Caco-2 (cell line): Measurements from ENCODE around the gene ASB13. TPM values are rescaled to one million over a fixed set of nuclear protein-coding genes. Genes with fewer than 3 reads are reported as not detected.

Experiments
- BruUV-seq: library from RNA; stranded (reverse); fragments of 400-500 nt; replicated peaks from 2 replicates; lab custom pipeline; 2021; lab: Mats Ljungman, UMichigan
- CTCF ChIA-PET: fragments of 300-600 bp; sonication (Branson Sonifier 250); formaldehyde crosslinking; loops from one replicate; lab custom pipeline; 2022; ENCODE audit warnings: antibody characterized with exemption; lab: Charles Lee
- POLR2A ChIA-PET: fragments of 300-600 bp; sonication (Branson Sonifier 250); formaldehyde crosslinking; loops from one replicate; lab custom pipeline; 2022; ENCODE audit warnings: antibody characterized with exemption; lab: Charles Lee
- DNase-seq, 2 experiments: peaks; one replicate each; pipeline versions ENCODE4 v3.0.0 to v3.0.0-alpha.2; 2020 to 2022
- H3K27me3 ChIP-seq: replicated peaks from 2 replicates; pipeline ENCODE4 v1.6.0; 2011; ENCODE audit warnings: low read length; ENCODE audit not compliant: control insufficient read depth, insufficient read depth
- H3K36me3 ChIP-seq: 2 replicates; pipeline ENCODE4 v1.5.1; 2011; ENCODE audit warnings: low read length; ENCODE audit not compliant: control insufficient read depth, insufficient read depth
- H3K4me1 ChIP-seq: fragments of 250-450 bp; sonication (Bioruptor Pico); 2 replicates; pipeline ENCODE4 v1.5.1; 2020; ENCODE audit warnings: mild to moderate bottlenecking
- H3K4me3 ChIP-seq: 2 replicates; pipeline ENCODE4 v1.5.1; 2011; ENCODE audit warnings: low read depth, mild to moderate bottlenecking, control low read depth, low read length
- H3K9me3 ChIP-seq: fragments of 250-450 bp; sonication (Bioruptor Pico); 2 replicates; pipeline ENCODE4 v1.5.1; 2020; ENCODE audit warnings: mild to moderate bottlenecking, moderate library complexity
- H3K27ac Mint-ChIP-seq: one replicate; pipeline ENCODE4 v1.8.0; 2022; ENCODE audit warnings: mixed read lengths; ENCODE audit not compliant: unreplicated experiment
- H3K27me3 Mint-ChIP-seq: one replicate; pipeline ENCODE4 v1.8.0; 2022; ENCODE audit warnings: mixed read lengths; ENCODE audit not compliant: insufficient read depth, unreplicated experiment
- H3K36me3 Mint-ChIP-seq: one replicate; pipeline ENCODE4 v1.8.0; 2022; ENCODE audit warnings: mild to moderate bottlenecking, mixed read lengths; ENCODE audit not compliant: insufficient read depth, unreplicated experiment
- H3K4me1 Mint-ChIP-seq: one replicate; pipeline ENCODE4 v1.8.0; 2022; ENCODE audit warnings: low read depth, mixed read lengths; ENCODE audit not compliant: unreplicated experiment
- H3K4me3 Mint-ChIP-seq: one replicate; pipeline ENCODE4 v1.8.0; 2022; ENCODE audit warnings: mild to moderate bottlenecking, moderate library complexity, mixed read lengths; ENCODE audit not compliant: unreplicated experiment
- H3K9me3 Mint-ChIP-seq: one replicate; pipeline ENCODE4 v1.8.0; 2022; ENCODE audit warnings: mixed read lengths; ENCODE audit not compliant: unreplicated experiment
- CTCF ChIP-seq, 2 experiments: fragments of 200-600 bp in 1 of 2; IDR thresholded peaks; 1 replicate in 1 of 2; 2 replicates in 1 of 2; pipeline versions ENCODE4 v1.5.1 to v1.8.0; 2011 to 2022; ENCODE audit warnings: antibody characterized with exemption in 1 of 2, control low read depth in 1 of 2, inconsistent platforms in 1 of 2, low read depth in 1 of 2, low read length in 1 of 2, mild to moderate bottlenecking in 1 of 2, moderate library complexity in 1 of 2; ENCODE audit not compliant: insufficient read depth in 1 of 2, severe bottlenecking in 1 of 2, unreplicated experiment in 1 of 2
- intact Hi-C: fragments of 100-400 bp; cut with micrococcal nuclease; formaldehyde crosslinking; loops from one replicate; pipeline ENCODE4 v1.10.0; 2022; ENCODE audit not compliant: unreplicated experiment
- total RNA-seq: library from RNA; stranded (reverse); gene quantifications from 2 replicates; pipeline ENCODE4 v1.2.3, GENCODE V29; 2022

The ASB13 gene
- total RNA-seq, 1 experiment from 2014 or later: 44.8 TPM

- CTCF ChIA-PET: interaction anchor here (0.6 to 1.0 kb wide), 3 partner anchors 34 to 125 kb away, joined by 3 to 7 read pairs (median 4); no protein-coding TSS in a partner anchor
- BruUV-seq: no TSS peak
- Mint-ChIP-seq H3K36me3 (no peaks in the 10 kb centered on the region), H3K27ac (peak overlapping the region; percentile 46), H3K4me3 (peak overlapping the region; percentile 37), H3K9me3 (no peaks in the 10 kb centered on the region), H3K4me1 (peaks cover 25% of the 10 kb centered on the region), H3K27me3 (no peaks in the 10 kb centered on the region)
- H3K27me3 ChIP-seq: no peaks in the 10 kb centered on the region
- TF ChIP-seq CTCF (IDR thresholded peaks at IDR 0.05; ENCODE audit: insufficient read depth in 1 of 2, low read depth in 1 of 2, low read length in 1 of 2, severe bottlenecking in 1 of 2, unreplicated experiment in 1 of 2): no peak
- DNase-seq: no peak
- intact Hi-C loops: no loop called here
- peaks cover 37% of the 10 kb centered on the region for H3K4me1 ChIP-seq
- no peaks in the 10 kb centered on the region for H3K36me3 ChIP-seq
- H3K9me3 ChIP-seq: no peaks in the 10 kb centered on the region
- H3K4me3 ChIP-seq: no peak overlapping the region
- POLR2A ChIA-PET: no interaction called here
Measured at GRCh38 chr10:5663692-5664427, 2.5 kb downstream of the ASB13 start.

- H3K9me3 ChIP-seq: no peaks in the 10 kb centered on the region
- Mint-ChIP-seq H3K4me3 (no peak overlapping the region), H3K9me3 (no peaks in the 10 kb centered on the region), H3K4me1 (peaks cover 25% of the 10 kb centered on the region), H3K27me3 (no peaks in the 10 kb centered on the region), H3K36me3 (no peaks in the 10 kb centered on the region), H3K27ac (no peak overlapping the region)
- H3K4me3 ChIP-seq: no peak overlapping the region
- H3K36me3 ChIP-seq: no peaks in the 10 kb centered on the region
- no TSS peak for BruUV-seq
- DNase-seq: no peak
- H3K4me1 ChIP-seq: peaks cover 30% of the 10 kb centered on the region
- H3K27me3 ChIP-seq: no peaks in the 10 kb centered on the region
- intact Hi-C loops: no loop called here
- TF ChIP-seq CTCF (IDR thresholded peaks at IDR 0.05; ENCODE audit: insufficient read depth in 1 of 2, low read depth in 1 of 2, low read length in 1 of 2, severe bottlenecking in 1 of 2, unreplicated experiment in 1 of 2): no peak
- ChIA-PET CTCF (interaction anchor here (0.6 to 1.0 kb wide), 2 partner anchors 33 to 126 kb away, joined by 3 to 4 read pairs; no protein-coding TSS in a partner anchor), POLR2A (no interaction called here)
Measured at GRCh38 chr10:5662708-5663579, 3.5 kb downstream of the ASB13 start.

DNA sequence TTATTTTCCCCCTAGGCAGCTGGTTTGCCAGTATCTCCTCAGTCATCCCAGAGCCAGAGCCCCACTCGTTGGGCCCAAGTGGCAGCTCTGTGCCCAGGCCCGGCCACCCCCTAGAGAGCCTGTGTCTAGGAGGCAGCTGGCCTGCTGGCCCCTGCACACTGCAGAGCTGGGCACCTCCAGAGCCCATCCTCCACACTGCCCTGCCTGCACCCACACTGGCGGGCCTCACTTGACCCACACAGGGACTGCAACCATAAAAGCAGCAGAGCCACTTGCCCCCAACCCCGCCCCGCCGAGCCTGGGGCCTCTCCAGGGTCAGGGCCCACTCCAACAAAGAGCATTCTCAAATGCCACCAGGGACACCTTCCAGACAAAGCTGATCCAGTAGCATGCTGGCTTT, 5.4 kb downstream of the ASB13 start:
- TF ChIP-seq CTCF (IDR thresholded peaks at IDR 0.05; ENCODE audit: insufficient read depth in 1 of 2, low read depth in 1 of 2, low read length in 1 of 2, severe bottlenecking in 1 of 2, unreplicated experiment in 1 of 2): no peak
- ChIA-PET POLR2A (no interaction called here), CTCF (no interaction called here)
- peaks cover 24% of the 10 kb centered on the region for H3K4me1 ChIP-seq
- no peak overlapping the region for H3K27ac Mint-ChIP-seq
- H3K27me3 Mint-ChIP-seq: no peaks in the 10 kb centered on the region
- H3K36me3 ChIP-seq: no peaks in the 10 kb centered on the region
- H3K9me3 Mint-ChIP-seq: no peaks in the 10 kb centered on the region
- peaks cover 25% of the 10 kb centered on the region for H3K4me1 Mint-ChIP-seq
- no peak for DNase-seq
- H3K27me3 ChIP-seq: no peaks in the 10 kb centered on the region
- no peak overlapping the region for H3K4me3 ChIP-seq
- intact Hi-C loops: no loop called here
- no peaks in the 10 kb centered on the region for H3K9me3 ChIP-seq
- no peaks in the 10 kb centered on the region for H3K36me3 Mint-ChIP-seq
- no peak overlapping the region for H3K4me3 Mint-ChIP-seq
- no TSS peak for BruUV-seq
